Colonic mucosa (tissue), 4 donors: Measurements from ENCODE around the gene SFRP5. TPM values are rescaled to one million over a fixed set of nuclear protein-coding genes. Genes with fewer than 3 reads are reported as not detected.

ENCODE experiments used
- DNase-seq: peaks from one replicate; pipeline ENCODE4 v3.0.0-alpha.2; 2020
- H3K27ac ChIP-seq: fragments of 200-600 bp; one replicate; pipeline ENCODE4 v1.8.0; 2021
- H3K27me3 ChIP-seq: fragments of 200-600 bp; one replicate; pipeline ENCODE4 v1.8.0; 2021
- H3K36me3 ChIP-seq: fragments of 200-600 bp; one replicate; pipeline ENCODE4 v1.8.0; 2021
- H3K4me1 ChIP-seq: fragments of 200-600 bp; one replicate; pipeline ENCODE4 v1.8.0; 2021; ENCODE audit warnings: mild to moderate bottlenecking
- H3K4me3 ChIP-seq: fragments of 200-600 bp; one replicate; pipeline ENCODE4 v1.8.0; 2021
- H3K9ac ChIP-seq, 2 donors: one replicate each; pipeline ENCODE4 v1.7.0; 2013; ENCODE audit warnings: control low read depth in 2 of 2, low read depth in 2 of 2, low read length in 2 of 2
- H3K9me3 ChIP-seq: fragments of 200-600 bp; one replicate; pipeline ENCODE4 v1.8.0; 2021
- CTCF ChIP-seq: fragments of 200-600 bp; IDR thresholded peaks from one replicate; pipeline ENCODE4 v1.8.0; 2022; ENCODE audit warnings: antibody characterized with exemption, mild to moderate bottlenecking
- intact Hi-C: fragments of 100-400 bp; cut with DNase I; formaldehyde crosslinking; loops from one replicate; pipeline ENCODE4 v1.14.1; 2022
- total RNA-seq, 2 donors: library from RNA; stranded (reverse); fragmentation: NEBNext Ultra II Directional in 1 of 2; extraction: Animal tissue kit (Norgen Biotek cat#: 25700) in 1 of 2; gene quantifications; one replicate each; pipeline ENCODE4 v1.2.1, GENCODE V29; 2021
- donor health status: healthy.
- donor health status: DM: no; HTN: no; CAD: no.
- donor health status: DM: no; HTN: no; CAD: no.

The SFRP5 gene
- total RNA-seq, 2 donors from 2014 or later, result 0.57 to 1.2 TPM

GRCh38 chr10:97752956-97753355 is 18.8 kb downstream of the SFRP5 start:
- no peaks in the 10 kb centered on the region for H3K27me3 ChIP-seq
- no peaks in the 10 kb centered on the region for H3K9me3 ChIP-seq
- no peak overlapping the region for H3K4me3 ChIP-seq
- no peak overlapping the region for H3K27ac ChIP-seq
- peaks cover 44% of the 10 kb centered on the region for H3K36me3 ChIP-seq
- no peak overlapping the region for H3K9ac ChIP-seq
- DNase-seq, result no peak
- no peaks in the 10 kb centered on the region for H3K4me1 ChIP-seq
- intact Hi-C loops, result no loop called here
- TF ChIP-seq CTCF, result no peak

GRCh38 chr10:97748116-97748515 is 23.7 kb downstream of the SFRP5 start:
- intact Hi-C loops, result no loop called here
- Histone ChIP-seq H3K9ac (no peak overlapping the region), H3K4me1 (no peaks in the 10 kb centered on the region), H3K27me3 (no peaks in the 10 kb centered on the region), H3K36me3 (peaks cover 21% of the 10 kb centered on the region), H3K4me3 (no peak overlapping the region), H3K9me3 (no peaks in the 10 kb centered on the region), H3K27ac (no peak overlapping the region)
- no peak for DNase-seq
- no peak for TF ChIP-seq CTCF

DNA sequence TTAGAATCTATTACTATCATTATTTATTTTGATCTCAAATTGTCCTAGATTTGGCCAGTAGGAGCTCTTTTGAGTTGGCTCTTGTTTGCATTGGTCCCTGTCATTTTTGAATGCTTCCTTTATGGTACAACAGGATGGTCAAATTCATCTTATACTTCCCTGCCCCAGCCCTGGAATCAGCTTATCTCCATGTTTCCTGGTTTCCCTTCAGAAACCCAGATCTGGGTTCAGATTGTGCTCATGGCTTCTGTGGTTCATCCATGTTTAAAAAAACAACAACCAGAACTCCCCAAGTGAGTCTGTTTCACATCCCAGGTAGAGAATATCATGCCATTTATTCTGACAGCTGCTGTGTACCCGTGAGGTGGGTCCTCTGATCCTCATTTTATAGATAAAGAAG is 24.2 kb downstream of the SFRP5 start:
- TF ChIP-seq CTCF, result no peak
- intact Hi-C loops, result no loop called here
- H3K36me3 ChIP-seq, result peaks cover 26% of the 10 kb centered on the region
- DNase-seq, result no peak
- H3K4me1 ChIP-seq, result no peaks in the 10 kb centered on the region
- no peaks in the 10 kb centered on the region for H3K9me3 ChIP-seq
- no peak overlapping the region for H3K27ac ChIP-seq
- no peaks in the 10 kb centered on the region for H3K27me3 ChIP-seq
- H3K4me3 ChIP-seq, result no peak overlapping the region
- H3K9ac ChIP-seq, result no peak overlapping the region

GRCh38 chr10:97744405-97745035 is 27.3 kb downstream of the SFRP5 start:
- H3K4me3 ChIP-seq, result no peak overlapping the region
- H3K27ac ChIP-seq, result no peak overlapping the region
- H3K36me3 ChIP-seq, result peaks cover 13% of the 10 kb centered on the region
- no peaks in the 10 kb centered on the region for H3K4me1 ChIP-seq
- H3K9me3 ChIP-seq, result no peaks in the 10 kb centered on the region
- H3K9ac ChIP-seq, result no peak overlapping the region
- no peaks in the 10 kb centered on the region for H3K27me3 ChIP-seq
- no peak for DNase-seq
- TF ChIP-seq CTCF, result no peak
- intact Hi-C loops, result no loop called here

DNA sequence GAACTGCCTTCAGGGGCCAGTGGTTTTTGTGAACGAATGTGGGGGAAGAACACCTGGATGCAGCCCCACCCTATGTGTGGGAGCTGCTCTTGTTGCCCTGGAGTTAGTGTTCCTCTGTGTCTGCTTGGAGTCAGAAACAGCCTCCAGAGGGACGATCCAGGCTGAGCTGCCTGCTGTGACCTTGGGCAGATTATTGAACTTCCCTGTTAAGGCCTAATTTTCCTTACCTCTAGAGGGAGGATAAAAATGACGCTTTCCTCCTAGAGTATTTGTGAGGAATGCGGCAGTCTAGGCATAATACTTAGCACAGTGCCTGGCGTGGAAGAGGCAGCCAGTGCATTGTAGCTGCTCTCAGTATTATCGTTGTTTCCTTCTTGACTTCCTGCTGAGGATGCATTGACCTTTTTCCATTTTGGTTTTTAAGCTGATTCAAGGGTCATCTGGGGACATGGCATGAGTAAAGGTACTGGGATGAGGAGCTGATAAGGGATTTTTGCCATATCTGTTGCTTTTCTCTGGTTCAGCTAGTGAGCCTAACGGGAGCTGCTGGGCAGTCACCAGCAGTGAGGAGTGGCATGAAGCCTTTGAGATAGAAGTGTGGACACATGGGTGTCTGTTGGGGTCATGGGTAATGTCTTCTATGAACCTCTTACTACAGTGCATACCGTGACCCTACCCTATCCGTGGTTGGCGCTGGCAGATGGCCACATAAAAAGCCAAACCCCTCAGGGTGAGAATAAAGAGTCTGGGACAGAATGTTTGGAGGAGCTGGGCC is 28.4 kb downstream of the SFRP5 start:
- Histone ChIP-seq H3K27me3 (no peaks in the 10 kb centered on the region), H3K9me3 (no peaks in the 10 kb centered on the region), H3K36me3 (peaks cover 13% of the 10 kb centered on the region), H3K4me3 (no peak overlapping the region), H3K4me1 (peaks cover under 1% of the 10 kb centered on the region), H3K27ac (no peak overlapping the region), H3K9ac (no peak overlapping the region)
- intact Hi-C loops, result no loop called here
- no peak for TF ChIP-seq CTCF
- DNase-seq, result no peak
